ENCODE results near the gene CD164L2.
A peak's percentile ranks its signal among the peaks of the same experiment; 100 is the strongest.

Gene CD164L2

DNA sequence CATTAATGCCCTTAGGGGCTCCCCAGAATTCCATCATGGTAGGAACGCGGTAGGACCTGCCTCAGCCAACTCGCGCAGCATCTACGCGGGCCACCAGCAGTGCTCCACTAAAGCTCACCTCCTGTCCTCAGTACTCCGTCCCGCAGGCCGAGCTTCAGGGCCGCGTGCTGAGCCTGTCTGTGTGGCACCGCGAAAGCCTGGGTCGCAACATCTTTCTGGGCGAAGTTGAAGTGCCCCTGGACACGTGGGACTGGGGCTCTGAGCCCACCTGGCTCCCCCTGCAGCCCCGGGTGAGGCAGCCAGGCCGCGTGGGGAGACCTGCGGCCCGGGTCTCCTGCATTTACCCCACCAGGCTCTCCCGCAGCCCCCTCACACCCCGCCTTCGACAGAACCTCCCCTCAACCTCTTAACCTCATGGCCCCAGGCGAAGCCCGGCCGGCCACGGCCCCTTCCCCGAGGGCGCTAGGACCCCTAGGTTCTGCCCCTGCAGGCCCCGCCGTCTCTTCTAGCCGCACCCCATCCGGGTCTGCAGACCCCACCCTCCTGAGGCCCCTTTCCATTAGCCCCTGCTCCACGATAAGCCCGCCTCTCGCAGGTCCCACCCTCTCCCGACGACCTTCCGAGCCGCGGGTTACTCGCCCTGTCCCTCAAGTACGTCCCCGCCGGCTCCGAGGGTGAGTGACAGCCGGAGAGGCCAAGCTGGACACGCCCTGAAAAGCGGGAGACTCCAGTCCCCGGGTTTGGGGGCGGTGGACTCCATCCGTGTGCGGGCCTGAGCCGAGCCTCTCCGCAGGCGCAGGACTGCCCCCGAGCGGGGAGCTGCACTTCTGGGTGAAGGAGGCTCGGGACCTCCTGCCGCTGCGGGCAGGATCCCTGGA is 32.2 kb downstream of the CD164L2 start:
- TF ChIP-seq, protein P1, sequence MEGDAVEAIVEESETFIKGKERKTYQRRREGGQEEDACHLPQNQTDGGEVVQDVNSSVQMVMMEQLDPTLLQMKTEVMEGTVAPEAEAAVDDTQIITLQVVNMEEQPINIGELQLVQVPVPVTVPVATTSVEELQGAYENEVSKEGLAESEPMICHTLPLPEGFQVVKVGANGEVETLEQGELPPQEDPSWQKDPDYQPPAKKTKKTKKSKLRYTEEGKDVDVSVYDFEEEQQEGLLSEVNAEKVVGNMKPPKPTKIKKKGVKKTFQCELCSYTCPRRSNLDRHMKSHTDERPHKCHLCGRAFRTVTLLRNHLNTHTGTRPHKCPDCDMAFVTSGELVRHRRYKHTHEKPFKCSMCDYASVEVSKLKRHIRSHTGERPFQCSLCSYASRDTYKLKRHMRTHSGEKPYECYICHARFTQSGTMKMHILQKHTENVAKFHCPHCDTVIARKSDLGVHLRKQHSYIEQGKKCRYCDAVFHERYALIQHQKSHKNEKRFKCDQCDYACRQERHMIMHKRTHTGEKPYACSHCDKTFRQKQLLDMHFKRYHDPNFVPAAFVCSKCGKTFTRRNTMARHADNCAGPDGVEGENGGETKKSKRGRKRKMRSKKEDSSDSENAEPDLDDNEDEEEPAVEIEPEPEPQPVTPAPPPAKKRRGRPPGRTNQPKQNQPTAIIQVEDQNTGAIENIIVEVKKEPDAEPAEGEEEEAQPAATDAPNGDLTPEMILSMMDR (IDR thresholded peaks at IDR 0.05; ENCODE audit: low read depth, low read length), result no peak
- peak overlapping the region; percentile 51 for H3K27ac ChIP-seq
- DNase-seq, result no peak
- H3K9me3 ChIP-seq (ENCODE audit: severe bottlenecking), result no peaks in the 10 kb centered on the region
- H3K36me3 ChIP-seq, result peaks cover 15% of the 10 kb centered on the region
- no peak overlapping the region for H3K4me3 ChIP-seq (ENCODE audit: low read depth, low read length)
- no peaks in the 10 kb centered on the region for H3K27me3 ChIP-seq (ENCODE audit: insufficient read depth, low read depth, severe bottlenecking)

DNA sequence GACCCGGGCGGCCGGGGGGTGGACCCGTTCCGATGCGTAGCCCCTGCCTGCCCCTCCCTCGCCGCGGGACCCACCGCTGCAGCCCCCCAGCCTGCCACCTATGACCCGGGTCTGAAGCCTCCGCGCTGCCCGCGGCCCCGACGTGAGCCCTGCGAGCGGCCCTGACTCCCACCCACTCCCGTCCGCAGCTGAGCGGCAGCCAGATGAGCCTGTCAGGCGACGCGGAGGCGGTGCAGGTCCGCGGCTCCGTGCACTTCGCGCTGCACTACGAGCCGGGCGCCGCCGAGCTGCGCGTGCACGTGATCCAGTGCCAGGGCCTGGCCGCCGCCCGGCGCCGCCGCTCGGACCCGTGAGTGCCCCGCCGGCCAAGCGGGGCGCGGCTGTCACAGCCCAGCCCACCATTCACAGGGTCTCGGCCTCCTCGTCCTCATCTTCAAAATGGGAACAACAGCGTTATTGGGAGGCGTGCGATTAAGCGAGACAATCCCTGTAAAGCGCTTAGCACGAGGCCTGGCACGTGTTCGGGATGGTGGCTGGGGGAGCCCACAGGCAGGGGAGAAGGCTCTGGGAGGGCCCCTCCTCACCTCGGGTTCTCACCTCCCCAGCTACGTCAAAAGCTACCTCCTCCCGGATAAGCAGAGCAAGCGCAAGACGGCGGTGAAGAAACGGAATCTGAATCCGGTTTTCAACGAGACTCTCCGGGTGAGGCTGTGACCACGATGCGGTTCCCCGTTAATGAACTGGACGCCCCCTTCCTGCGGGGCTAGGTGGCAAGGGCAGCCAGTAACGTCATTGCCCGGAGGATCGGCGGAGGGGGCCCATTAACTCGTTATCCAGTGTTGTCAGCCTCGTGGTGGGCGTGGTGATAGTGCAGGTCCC is 33.1 kb downstream of the CD164L2 start:
- no peaks in the 10 kb centered on the region for H3K27me3 ChIP-seq (ENCODE audit: insufficient read depth, low read depth, severe bottlenecking)
- H3K4me3 ChIP-seq (ENCODE audit: low read depth, low read length), result peak overlapping the region; percentile 65
- no peaks in the 10 kb centered on the region for H3K9me3 ChIP-seq (ENCODE audit: severe bottlenecking)
- peak overlapping the region; percentile 81 for H3K27ac ChIP-seq
- peaks cover 10% of the 10 kb centered on the region for H3K36me3 ChIP-seq
- DNase-seq, result peak; percentile 83
- TF ChIP-seq, protein P1 (IDR thresholded peaks at IDR 0.05; ENCODE audit: low read depth, low read length), result no peak

DNA sequence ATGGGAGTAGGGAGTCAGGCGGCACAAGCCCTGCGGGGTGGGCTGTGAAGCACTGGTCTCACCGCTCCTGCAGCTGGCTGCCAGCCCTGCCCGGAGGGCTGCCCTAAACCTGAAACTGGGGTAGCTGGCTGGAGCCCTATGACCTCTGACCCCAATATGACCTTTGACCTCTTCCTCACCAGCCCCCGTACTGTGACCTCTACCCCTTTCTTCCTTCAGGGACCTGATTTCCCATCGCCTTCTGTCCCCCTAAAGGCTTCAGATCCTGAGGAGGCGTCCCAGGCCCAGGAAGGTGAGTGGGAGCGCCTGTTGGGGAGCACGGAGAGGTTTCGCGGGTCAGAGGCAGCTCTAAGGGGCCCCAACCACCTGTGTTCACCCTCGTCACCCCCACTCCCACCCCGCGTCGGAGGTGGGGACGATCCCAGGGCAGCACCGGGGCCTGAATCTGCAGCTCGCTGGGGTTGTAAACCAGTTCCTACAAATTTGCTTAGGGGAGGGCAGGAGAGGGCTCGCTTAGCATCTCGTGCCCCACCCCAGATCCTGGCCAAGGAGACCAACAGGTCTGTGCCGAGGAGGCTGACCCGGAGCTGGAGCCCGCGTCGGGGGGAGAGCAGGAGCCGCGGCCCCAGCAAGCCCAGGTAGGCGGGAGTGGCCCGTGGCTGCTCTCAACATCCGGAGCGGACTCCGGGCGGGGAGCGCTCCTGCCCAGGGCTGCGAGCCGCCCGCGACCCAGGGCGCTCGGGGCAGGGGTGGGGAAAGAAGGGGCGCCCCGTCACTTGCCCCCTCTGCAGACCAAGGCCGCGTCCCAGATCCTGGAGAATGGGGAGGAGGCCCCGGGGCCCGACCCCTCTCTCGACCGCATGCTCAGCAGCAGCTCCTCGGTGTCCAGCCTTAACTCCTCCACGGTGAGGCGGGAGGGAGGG is 34.0 kb downstream of the CD164L2 start:
- no peaks in the 10 kb centered on the region for H3K9me3 ChIP-seq (ENCODE audit: severe bottlenecking)
- TF ChIP-seq, protein P1 (IDR thresholded peaks at IDR 0.05; ENCODE audit: low read depth, low read length), result no peak
- H3K27ac ChIP-seq, result peak overlapping the region; percentile 81
- H3K27me3 ChIP-seq (ENCODE audit: insufficient read depth, low read depth, severe bottlenecking), result no peaks in the 10 kb centered on the region
- peaks cover 9% of the 10 kb centered on the region for H3K36me3 ChIP-seq
- DNase-seq, result peak; percentile 86
- peak overlapping the region; percentile 65 for H3K4me3 ChIP-seq (ENCODE audit: low read depth, low read length)

DNA sequence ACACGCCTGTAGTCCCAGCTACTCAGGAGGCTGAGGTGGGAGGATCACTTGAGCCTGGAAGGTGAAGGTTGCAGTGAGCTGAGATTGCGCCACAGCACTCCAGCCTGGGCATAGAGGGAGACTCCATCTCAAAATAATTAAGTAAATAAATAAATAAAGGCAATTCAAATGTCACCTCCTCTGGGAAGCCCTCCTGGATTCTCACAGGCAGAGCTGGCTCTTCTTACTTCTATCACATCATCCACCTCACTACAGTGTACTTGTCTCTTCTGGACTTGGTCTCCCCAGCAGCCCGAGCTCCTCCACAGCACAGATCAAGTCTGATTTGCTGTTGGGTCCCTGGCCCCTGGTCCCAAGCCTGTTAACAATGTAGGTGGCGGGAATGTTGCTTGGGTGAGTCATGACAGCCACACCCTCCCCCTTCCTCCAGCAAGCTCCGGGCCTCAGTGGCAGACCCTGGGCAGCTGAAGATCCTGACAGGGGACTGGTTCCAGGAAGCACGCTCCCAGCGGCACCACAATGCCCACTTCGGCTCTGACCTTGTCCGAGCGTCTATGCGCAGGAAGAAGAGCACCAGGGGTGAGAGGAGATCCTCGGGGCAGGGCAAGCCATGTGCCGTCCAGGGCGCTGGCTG is 36.0 kb downstream of the CD164L2 start:
- Histone ChIP-seq H3K36me3 (peaks cover 7% of the 10 kb centered on the region), H3K27ac (no peak overlapping the region), H3K9me3 (ENCODE audit: severe bottlenecking) (no peaks in the 10 kb centered on the region), H3K27me3 (ENCODE audit: insufficient read depth, low read depth, severe bottlenecking) (no peaks in the 10 kb centered on the region), H3K4me3 (ENCODE audit: low read depth, low read length) (no peak overlapping the region)
- TF ChIP-seq, protein P1 (IDR thresholded peaks at IDR 0.05; ENCODE audit: low read depth, low read length), result no peak
- DNase-seq, result no peak

DNA sequence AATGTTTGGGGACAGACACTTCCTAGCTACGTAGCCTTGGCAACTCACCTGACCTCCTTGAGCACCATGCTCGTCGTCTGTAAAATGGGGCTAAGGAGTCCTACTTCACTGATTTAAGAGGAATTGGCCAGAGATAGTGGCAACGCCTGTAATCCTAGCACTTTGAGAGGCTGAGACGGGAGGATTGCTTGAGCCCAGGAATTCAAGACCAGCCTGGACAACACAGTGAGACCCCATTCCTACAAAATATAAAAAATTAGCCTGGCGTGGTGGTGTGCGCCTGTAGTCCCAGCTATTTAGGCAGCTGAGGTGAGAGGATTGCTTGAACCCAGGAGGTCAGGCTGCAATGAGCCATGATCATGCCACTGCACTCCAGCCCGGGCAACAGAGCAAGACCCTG is 36.8 kb downstream of the CD164L2 start:
- TF ChIP-seq, protein P1 (IDR thresholded peaks at IDR 0.05; ENCODE audit: low read depth, low read length), result no peak
- peaks cover 5% of the 10 kb centered on the region for H3K36me3 ChIP-seq
- no peaks in the 10 kb centered on the region for H3K27me3 ChIP-seq (ENCODE audit: insufficient read depth, low read depth, severe bottlenecking)
- H3K9me3 ChIP-seq (ENCODE audit: severe bottlenecking), result no peaks in the 10 kb centered on the region
- H3K4me3 ChIP-seq (ENCODE audit: low read depth, low read length), result no peak overlapping the region
- no peak overlapping the region for H3K27ac ChIP-seq
- DNase-seq, result no peak

Measured in WERI-Rb-1 (cell line).